H9 (cell line): ENCODE results near the gene THSD7A. TPM values are rescaled to one million over a fixed set of nuclear protein-coding genes. Genes with fewer than 3 reads are reported as not detected.

Experiments used
- DNase-seq: peaks from one replicate; pipeline ENCODE4 v3.0.0-alpha.2; 2017
- H2AFZ ChIP-seq: one replicate; pipeline ENCODE4 v1.6.1; 2013; ENCODE audit warnings: mild to moderate bottlenecking, low read length, control low read depth, moderate library complexity
- H2AK5ac ChIP-seq: 2 replicates; pipeline ENCODE4 v1.6.1; 2013; ENCODE audit warnings: low read length, control low read depth, mixed read lengths; ENCODE audit not compliant: insufficient read length
- H2BK120ac ChIP-seq: one replicate; pipeline ENCODE4 v1.6.1; 2013; ENCODE audit warnings: low read depth, mild to moderate bottlenecking, low read length, control low read depth, inconsistent platforms; ENCODE audit not compliant: poor library complexity, severe bottlenecking
- H2BK12ac ChIP-seq: 2 replicates; pipeline ENCODE4 v1.6.1; 2013; ENCODE audit warnings: low read length, control low read depth, mixed read lengths, low read depth; ENCODE audit not compliant: insufficient read length
- H2BK15ac ChIP-seq: 2 replicates; pipeline ENCODE4 v1.6.1; 2013; ENCODE audit warnings: low read depth, low read length, control low read depth
- H2BK20ac ChIP-seq: one replicate; pipeline ENCODE4 v1.6.1; 2013; ENCODE audit warnings: low read depth, mild to moderate bottlenecking, low read length, control low read depth, inconsistent platforms; ENCODE audit not compliant: poor library complexity, severe bottlenecking
- H2BK5ac ChIP-seq: 2 replicates; pipeline ENCODE4 v1.6.1; 2013; ENCODE audit warnings: low read length, control low read depth, mixed read lengths; ENCODE audit not compliant: insufficient read length
- H3K14ac ChIP-seq: 2 replicates; pipeline ENCODE4 v1.6.1; 2013; ENCODE audit warnings: low read length, control low read depth; ENCODE audit not compliant: insufficient read depth
- H3K18ac ChIP-seq: 2 replicates; pipeline ENCODE4 v1.6.1; 2013; ENCODE audit warnings: low read depth, mild to moderate bottlenecking, mixed read lengths, low read length, control low read depth; ENCODE audit not compliant: insufficient read length
- H3K23ac ChIP-seq: 2 replicates; pipeline ENCODE4 v1.6.1; 2013; ENCODE audit warnings: low read length, control low read depth, mixed read lengths, low read depth; ENCODE audit not compliant: insufficient read length
- H3K23me2 ChIP-seq: 2 replicates; pipeline ENCODE4 v1.6.1; 2013; ENCODE audit warnings: low read depth, mild to moderate bottlenecking, mixed read lengths, low read length, control low read depth; ENCODE audit not compliant: insufficient read length, poor library complexity, severe bottlenecking
- H3K27ac ChIP-seq: 2 replicates; pipeline ENCODE4 v1.5.1; 2013; ENCODE audit warnings: low read length, control low read depth, mixed read lengths, low read depth; ENCODE audit not compliant: insufficient read length
- H3K27me3 ChIP-seq: 2 replicates; pipeline ENCODE4 v1.6.1; 2013; ENCODE audit warnings: low read length, control low read depth, inconsistent platforms; ENCODE audit not compliant: insufficient read depth
- H3K4ac ChIP-seq: 2 replicates; pipeline ENCODE4 v1.6.1; 2013; ENCODE audit warnings: low read depth, mild to moderate bottlenecking, control low read depth, inconsistent platforms, low read length, moderate library complexity
- H3K4me1 ChIP-seq: 2 replicates; pipeline ENCODE4 v1.6.1; 2013; ENCODE audit warnings: low read length, control low read depth, inconsistent platforms; ENCODE audit not compliant: insufficient read depth
- H3K4me2 ChIP-seq: 2 replicates; pipeline ENCODE4 v1.6.1; 2013; ENCODE audit warnings: low read length, control low read depth, mixed read lengths; ENCODE audit not compliant: insufficient read length, insufficient read depth
- H3K56ac ChIP-seq: 2 replicates; pipeline ENCODE4 v1.6.1; 2013; ENCODE audit warnings: low read depth, mild to moderate bottlenecking, mixed read lengths, low read length, control low read depth; ENCODE audit not compliant: insufficient read length
- H3K79me1 ChIP-seq: 2 replicates; pipeline ENCODE4 v1.6.1; 2013; ENCODE audit warnings: low read depth, mild to moderate bottlenecking, moderate library complexity, low read length, control low read depth, inconsistent platforms; ENCODE audit not compliant: insufficient read depth, poor library complexity, severe bottlenecking
- H3K79me2 ChIP-seq: 2 replicates; pipeline ENCODE4 v1.6.1; 2013; ENCODE audit warnings: low read length, control low read depth, inconsistent platforms; ENCODE audit not compliant: insufficient read depth
- H3K9ac ChIP-seq: 2 replicates; pipeline ENCODE4 v1.6.1; 2013; ENCODE audit warnings: low read length, control low read depth, mixed read lengths; ENCODE audit not compliant: insufficient read length; ENCODE audit errors: extremely low read depth
- H3K9me3 ChIP-seq: one replicate; pipeline ENCODE4 v1.6.1; 2013; ENCODE audit warnings: low read depth, low read length, inconsistent platforms; ENCODE audit not compliant: control insufficient read depth
- H3T11ph ChIP-seq: one replicate; pipeline ENCODE4 v1.6.1; 2013; ENCODE audit warnings: mild to moderate bottlenecking, low read length, control low read depth, inconsistent platforms
- H4K20me1 ChIP-seq: one replicate; pipeline ENCODE4 v1.6.1; 2013; ENCODE audit not compliant: control insufficient read depth, insufficient read length, insufficient read depth
- H4K5ac ChIP-seq: 2 replicates; pipeline ENCODE4 v1.6.1; 2013; ENCODE audit warnings: low read depth, mild to moderate bottlenecking, mixed read lengths, low read length, control low read depth; ENCODE audit not compliant: insufficient read length
- H4K8ac ChIP-seq: replicated peaks from 2 replicates; pipeline ENCODE4 v1.6.1; 2013; ENCODE audit warnings: low read length, control low read depth, mixed read lengths, low read depth; ENCODE audit not compliant: insufficient read length
- H4K91ac ChIP-seq: 2 replicates; pipeline ENCODE4 v1.6.1; 2013; ENCODE audit warnings: low read depth, mild to moderate bottlenecking, moderate library complexity, mixed read lengths, low read length, control low read depth; ENCODE audit not compliant: insufficient read length
- H3K27ac Mint-ChIP-seq, 3 experiments: 2 replicates in 2 of 3; 3 replicates in 1 of 3; pipeline ENCODE4 v1.8.0; 2020 to 2021; ENCODE audit warnings: mixed read lengths in 3 of 3, mild to moderate bottlenecking in 1 of 3, moderate library complexity in 1 of 3
- H3K27me3 Mint-ChIP-seq: 2 replicates; pipeline ENCODE4 v1.8.0; 2021; ENCODE audit warnings: low read depth, mild to moderate bottlenecking, moderate library complexity, mixed read lengths
- H3K36me3 Mint-ChIP-seq, 3 experiments: 2 replicates in 2 of 3; 3 replicates in 1 of 3; pipeline ENCODE4 v1.8.0; 2020 to 2021; ENCODE audit warnings: low read depth in 3 of 3, mixed read lengths in 3 of 3; ENCODE audit not compliant: insufficient read depth in 1 of 3
- H3K4me1 Mint-ChIP-seq, 2 experiments: 2 replicates each; pipeline ENCODE4 v1.8.0; 2020; ENCODE audit warnings: mixed read lengths in 2 of 2
- H3K4me3 Mint-ChIP-seq, 2 experiments: 2 replicates in 1 of 2; 3 replicates in 1 of 2; pipeline ENCODE4 v1.8.0; 2020 to 2021; ENCODE audit warnings: mild to moderate bottlenecking in 2 of 2, mixed read lengths in 2 of 2, moderate library complexity in 1 of 2
- H3K9me3 Mint-ChIP-seq, 2 experiments: 2 replicates in 1 of 2; 3 replicates in 1 of 2; pipeline ENCODE4 v1.8.0; 2020; ENCODE audit warnings: mild to moderate bottlenecking in 2 of 2, mixed read lengths in 2 of 2, moderate library complexity in 1 of 2
- CTCF ChIP-seq: fragments of 200-600 bp; sonication (generic); conservative IDR thresholded peaks from 3 replicates; pipeline ENCODE4 v1.8.0; 2021; ENCODE audit warnings: antibody characterized with exemption, mild to moderate bottlenecking
- WGBS: extraction: QIAGEN DNeasy Blood & Tissue Kit; methylation state at CpG from one replicate; pipeline ENCODE4 v1.1.7; 2013; ENCODE audit warnings: missing lambda C conversion rate, low lambda C conversion rate, mixed read lengths; ENCODE audit not compliant: insufficient read length; ENCODE audit errors: extremely low coverage; 5-methylcytosine and 5-hydroxymethylcytosine counted together
- total RNA-seq: library from RNA; stranded (reverse); gene quantifications from 2 replicates; pipeline ENCODE4 v1.2.1, GENCODE V29; 2021

Gene THSD7A
- total RNA-seq, 1 experiment from 2014 or later, result 0.42 TPM

- no CpG with 5 or more reads among the region's 1 CpG for WGBS
- no peak overlapping the region for H4K5ac ChIP-seq
- Mint-ChIP-seq H3K4me1 (no peaks in the 10 kb centered on the region), H3K27me3 (no peaks in the 10 kb centered on the region), H3K36me3 (peaks cover 0 to 5% (median 0%) of the 10 kb centered on the region in 3 experiments; a peak in 1 of 7 replicates), H3K27ac (no peak overlapping the region), H3K9me3 (peaks cover 0 to 5% of the 10 kb centered on the region in 2 experiments; a peak in 3 of 5 replicates), H3K4me3 (no peak overlapping the region)
- H4K8ac ChIP-seq, result no peak overlapping the region
- H2BK12ac ChIP-seq, result no peak overlapping the region
- no peaks in the 10 kb centered on the region for H3K4me1 ChIP-seq
- no peak overlapping the region for H3K9ac ChIP-seq
- no peaks in the 10 kb centered on the region for H3K9me3 ChIP-seq
- H2BK20ac ChIP-seq, result no peak overlapping the region
- H3K79me1 ChIP-seq, result no peaks in the 10 kb centered on the region
- no peaks in the 10 kb centered on the region for H3K79me2 ChIP-seq
- TF ChIP-seq CTCF, result no peak
- no peak overlapping the region for H2AK5ac ChIP-seq
- H3K4me2 ChIP-seq, result no peak overlapping the region
- no peak overlapping the region for H2BK120ac ChIP-seq
- no peak overlapping the region for H3T11ph ChIP-seq
- H3K23me2 ChIP-seq, result no peaks in the 10 kb centered on the region
- no peaks in the 10 kb centered on the region for H3K27me3 ChIP-seq
- H2BK5ac ChIP-seq, result no peak overlapping the region
- H2AFZ ChIP-seq, result no peak overlapping the region
- no peak overlapping the region for H3K18ac ChIP-seq
- no peak overlapping the region for H3K14ac ChIP-seq
- H4K91ac ChIP-seq, result no peak overlapping the region
- no peaks in the 10 kb centered on the region for H4K20me1 ChIP-seq
- no peak overlapping the region for H3K4ac ChIP-seq
- no peak for DNase-seq
- no peak overlapping the region for H3K56ac ChIP-seq
- no peak overlapping the region for H2BK15ac ChIP-seq
- no peak overlapping the region for H3K23ac ChIP-seq
- H3K27ac ChIP-seq, result no peak overlapping the region
These were observed 89.5 kb downstream of the THSD7A start for GRCh38 chr7:11742496-11742895.
